BLaER1 (cell line): ENCODE data around the gene NDNF.

Source experiments
- H3K27ac ChIP-seq: shearing (Covaris generic); formaldehyde crosslinking; 2 replicates; pipeline ENCODE4 v1.8.1; 2022
- H3K27me3 ChIP-seq: shearing (Covaris generic); formaldehyde crosslinking; 2 replicates; pipeline ENCODE4 v1.8.1; 2022
- H3K36me3 ChIP-seq: shearing (Covaris generic); formaldehyde crosslinking; 2 replicates; pipeline ENCODE4 v1.8.1; 2022
- H3K4me1 ChIP-seq: shearing (Covaris generic); formaldehyde crosslinking; 2 replicates; pipeline ENCODE4 v1.8.1; 2022
- H3K4me2 ChIP-seq: shearing (Covaris generic); formaldehyde crosslinking; 2 replicates; pipeline ENCODE4 v1.8.1; 2022
- H3K4me3 ChIP-seq: shearing (Covaris generic); formaldehyde crosslinking; 2 replicates; pipeline ENCODE4 v1.8.1; 2022
- H3K9ac ChIP-seq: shearing (Covaris generic); formaldehyde crosslinking; 2 replicates; pipeline ENCODE4 v1.8.1; 2022
- H3K9me3 ChIP-seq: shearing (Covaris generic); formaldehyde crosslinking; 2 replicates; pipeline ENCODE4 v1.8.1; 2022
- H4K20me1 ChIP-seq: shearing (Covaris generic); formaldehyde crosslinking; 2 replicates; pipeline ENCODE4 v1.8.1; 2022
- Cebpa-rat ChIP-seq: shearing (Covaris generic); IDR thresholded peaks from 2 replicates; pipeline ENCODE4 v1.8.1; 2022

Gene NDNF, protein sequence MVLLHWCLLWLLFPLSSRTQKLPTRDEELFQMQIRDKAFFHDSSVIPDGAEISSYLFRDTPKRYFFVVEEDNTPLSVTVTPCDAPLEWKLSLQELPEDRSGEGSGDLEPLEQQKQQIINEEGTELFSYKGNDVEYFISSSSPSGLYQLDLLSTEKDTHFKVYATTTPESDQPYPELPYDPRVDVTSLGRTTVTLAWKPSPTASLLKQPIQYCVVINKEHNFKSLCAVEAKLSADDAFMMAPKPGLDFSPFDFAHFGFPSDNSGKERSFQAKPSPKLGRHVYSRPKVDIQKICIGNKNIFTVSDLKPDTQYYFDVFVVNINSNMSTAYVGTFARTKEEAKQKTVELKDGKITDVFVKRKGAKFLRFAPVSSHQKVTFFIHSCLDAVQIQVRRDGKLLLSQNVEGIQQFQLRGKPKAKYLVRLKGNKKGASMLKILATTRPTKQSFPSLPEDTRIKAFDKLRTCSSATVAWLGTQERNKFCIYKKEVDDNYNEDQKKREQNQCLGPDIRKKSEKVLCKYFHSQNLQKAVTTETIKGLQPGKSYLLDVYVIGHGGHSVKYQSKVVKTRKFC

DNA sequence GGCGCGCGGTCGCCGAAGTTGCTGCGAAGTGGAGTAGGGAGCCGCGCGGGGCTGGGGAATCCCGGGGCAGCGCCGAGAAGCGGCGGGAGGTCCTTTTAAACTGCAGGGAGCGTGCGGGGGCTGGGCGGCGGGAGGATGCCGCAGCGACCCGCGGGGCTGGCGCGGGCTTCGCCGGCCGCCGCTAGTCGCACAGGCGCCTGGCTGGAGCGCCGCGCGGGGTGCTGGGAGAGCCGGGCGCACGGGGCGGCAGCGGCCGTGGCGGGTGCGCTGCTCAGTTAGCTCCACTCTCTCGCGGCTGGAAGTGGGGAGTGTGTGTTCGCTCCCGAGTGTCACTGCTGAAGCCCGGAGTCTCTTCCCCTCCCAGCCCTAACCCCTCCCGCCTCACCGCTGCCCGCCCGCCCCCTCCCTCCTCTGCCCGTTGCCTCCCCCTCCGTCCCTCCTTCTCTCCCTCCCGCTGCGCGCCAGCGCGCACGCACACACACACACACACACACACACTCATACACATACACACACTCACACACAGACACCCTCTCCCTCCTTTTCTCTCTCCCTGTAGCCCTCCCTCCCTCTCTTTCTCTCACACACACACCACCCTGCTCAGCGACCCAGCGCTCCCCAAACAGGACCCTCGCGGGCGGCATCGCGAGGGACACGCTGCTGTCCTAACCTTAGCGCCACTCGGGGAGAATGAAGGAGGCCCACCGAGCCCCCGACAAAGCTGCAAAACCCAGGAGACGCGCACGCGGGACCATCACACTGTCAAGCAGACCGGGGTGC, at the start of gene NDNF:
TSS of gene NDNF (minus strand) at position 312 of the 780 bp plus-strand sequence. CDS start 26,698 bp downstream, outside the sequence.
- H3K9me3 ChIP-seq: no peaks in the 10 kb centered on the region
- H3K27me3 ChIP-seq: peaks cover 48% of the 10 kb centered on the region
- H3K4me1 ChIP-seq: peaks cover 9% of the 10 kb centered on the region
- no peak for TF ChIP-seq Cebpa-rat
- H3K4me2 ChIP-seq: peak within 1 kb of the TSS; percentile 96
- H3K4me3 ChIP-seq: peak within 1 kb of the TSS; percentile 71
- H3K27ac ChIP-seq: no peak within 1 kb of the TSS
- H4K20me1 ChIP-seq: peaks cover 9% of the 10 kb centered on the region; the same call in 1 of the 2 replicates
- H3K36me3 ChIP-seq: no peaks in the 10 kb centered on the region
- H3K9ac ChIP-seq: peak within 1 kb of the TSS; percentile 23; the same call in 1 of the 2 replicates

DNA sequence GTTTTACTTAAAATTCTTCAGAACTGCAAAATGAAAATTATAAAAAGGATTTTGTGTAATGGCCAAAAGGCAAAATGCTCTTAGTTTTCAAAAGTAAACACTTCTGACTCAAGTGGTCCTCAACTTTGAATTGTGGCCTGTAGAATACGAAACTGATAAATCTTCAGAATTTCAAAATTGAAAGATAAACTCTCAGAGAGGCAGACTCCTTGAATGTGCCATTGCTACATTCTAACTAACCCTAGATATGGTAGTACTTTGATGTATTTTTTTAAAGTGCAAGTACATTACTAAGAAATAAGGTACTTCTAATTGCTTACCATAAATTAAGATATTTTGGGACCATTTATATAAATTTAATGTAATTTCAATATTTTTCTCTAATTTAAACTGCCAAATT, 47.4 kb upstream of the NDNF start:
- Histone ChIP-seq H3K27me3 (no peaks in the 10 kb centered on the region), H3K9me3 (no peaks in the 10 kb centered on the region), H4K20me1 (no peaks in the 10 kb centered on the region), H3K4me3 (no peak overlapping the region), H3K36me3 (no peaks in the 10 kb centered on the region), H3K4me1 (no peaks in the 10 kb centered on the region), H3K9ac (no peak overlapping the region), H3K4me2 (no peak overlapping the region), H3K27ac (no peak overlapping the region)
- no peak for TF ChIP-seq Cebpa-rat

DNA sequence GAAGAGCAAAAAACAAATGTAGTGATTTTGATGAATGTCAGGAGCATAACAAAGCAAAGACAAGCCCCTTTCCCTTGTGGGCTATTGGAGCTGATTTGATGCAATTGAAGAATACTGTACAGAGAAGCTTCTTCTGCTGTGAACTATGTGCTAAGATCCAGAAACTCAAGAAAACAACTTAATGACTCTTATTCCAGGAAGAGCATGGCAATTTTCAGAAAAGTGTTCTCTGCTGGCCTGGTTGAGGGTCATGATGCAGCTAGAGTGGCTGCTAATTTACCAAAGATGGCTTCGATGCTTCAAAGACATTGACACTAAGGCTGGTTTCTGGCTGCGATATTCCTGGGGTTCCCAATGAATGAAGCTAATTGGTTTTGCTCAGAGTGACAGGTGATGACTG, 46.0 kb upstream of the NDNF start:
- Histone ChIP-seq H3K27me3 (no peaks in the 10 kb centered on the region), H3K4me1 (no peaks in the 10 kb centered on the region), H3K27ac (no peak overlapping the region), H4K20me1 (no peaks in the 10 kb centered on the region), H3K9me3 (no peaks in the 10 kb centered on the region), H3K4me3 (no peak overlapping the region), H3K4me2 (no peak overlapping the region), H3K9ac (no peak overlapping the region), H3K36me3 (no peaks in the 10 kb centered on the region)
- TF ChIP-seq Cebpa-rat: no peak

DNA sequence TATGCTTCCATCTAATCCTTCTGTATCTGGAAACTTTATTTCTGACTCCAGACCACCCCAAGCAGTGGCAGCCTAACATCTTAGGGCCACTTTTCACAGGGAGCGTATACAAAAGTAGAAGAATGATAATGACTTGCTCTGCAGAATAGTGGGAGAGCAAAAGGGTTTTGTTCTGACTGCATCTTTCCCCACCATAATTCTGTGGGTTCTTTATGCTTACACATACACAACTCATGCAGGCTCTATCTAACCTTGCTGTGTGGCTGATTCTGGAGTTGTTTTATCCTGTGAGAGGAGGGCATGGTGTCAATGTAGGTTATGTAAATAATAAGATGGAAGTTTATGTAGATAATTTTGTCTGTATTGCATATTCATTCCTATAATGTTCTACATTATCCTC, 42.4 kb upstream of the NDNF start:
- H3K4me3 ChIP-seq: no peak overlapping the region
- no peaks in the 10 kb centered on the region for H3K36me3 ChIP-seq
- no peak overlapping the region for H3K27ac ChIP-seq
- no peaks in the 10 kb centered on the region for H3K27me3 ChIP-seq
- no peak for TF ChIP-seq Cebpa-rat
- H4K20me1 ChIP-seq: no peaks in the 10 kb centered on the region
- H3K4me2 ChIP-seq: no peak overlapping the region
- H3K9ac ChIP-seq: no peak overlapping the region
- no peaks in the 10 kb centered on the region for H3K9me3 ChIP-seq
- no peaks in the 10 kb centered on the region for H3K4me1 ChIP-seq

DNA sequence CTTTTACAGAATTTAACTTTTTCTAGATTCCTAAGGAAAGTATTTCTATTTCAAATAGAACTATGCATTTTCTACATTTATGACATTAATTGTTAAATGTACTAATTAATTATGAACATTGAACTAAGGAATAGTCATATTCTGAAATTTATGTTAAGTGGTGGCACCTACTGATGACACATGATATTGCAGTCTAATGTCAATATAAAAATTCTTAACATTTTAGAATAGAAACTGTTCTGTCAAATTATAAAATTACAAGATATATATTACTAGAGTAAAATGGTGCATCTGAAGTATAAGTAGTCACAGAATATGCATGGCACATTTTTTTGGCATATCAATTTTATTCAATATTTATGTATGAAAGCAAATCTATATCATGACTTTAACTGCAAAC, 40.2 kb upstream of the NDNF start:
- Histone ChIP-seq H3K27ac (no peak overlapping the region), H3K4me3 (no peak overlapping the region), H3K4me2 (no peak overlapping the region), H3K9me3 (no peaks in the 10 kb centered on the region), H4K20me1 (no peaks in the 10 kb centered on the region), H3K27me3 (no peaks in the 10 kb centered on the region), H3K4me1 (no peaks in the 10 kb centered on the region), H3K9ac (no peak overlapping the region), H3K36me3 (no peaks in the 10 kb centered on the region)
- no peak for TF ChIP-seq Cebpa-rat

DNA sequence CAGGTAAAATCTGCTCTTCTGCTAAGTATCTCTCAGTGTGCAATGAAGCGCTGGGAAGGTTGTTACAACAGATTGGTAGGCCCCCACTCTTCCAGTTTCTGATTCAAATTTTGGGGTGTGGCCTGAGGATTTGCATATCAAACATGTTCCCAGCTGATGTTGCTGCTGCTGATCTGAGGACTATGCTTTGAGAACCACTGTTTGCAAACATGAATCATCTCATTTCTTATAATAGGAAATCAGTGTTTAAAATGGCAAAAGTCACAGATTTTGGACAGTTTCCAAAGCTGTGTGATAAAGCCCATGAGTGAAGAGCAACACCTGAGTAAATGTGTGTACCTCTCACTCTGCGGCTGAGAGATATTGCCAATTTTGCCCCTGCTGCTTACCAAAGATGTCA, 36.2 kb upstream of the NDNF start:
- no peak overlapping the region for H3K4me2 ChIP-seq
- H3K9ac ChIP-seq: no peak overlapping the region
- H3K27me3 ChIP-seq: no peaks in the 10 kb centered on the region
- no peaks in the 10 kb centered on the region for H3K4me1 ChIP-seq
- no peak for TF ChIP-seq Cebpa-rat
- no peak overlapping the region for H3K4me3 ChIP-seq
- no peaks in the 10 kb centered on the region for H3K36me3 ChIP-seq
- H3K27ac ChIP-seq: no peak overlapping the region
- no peaks in the 10 kb centered on the region for H3K9me3 ChIP-seq
- H4K20me1 ChIP-seq: no peaks in the 10 kb centered on the region

DNA sequence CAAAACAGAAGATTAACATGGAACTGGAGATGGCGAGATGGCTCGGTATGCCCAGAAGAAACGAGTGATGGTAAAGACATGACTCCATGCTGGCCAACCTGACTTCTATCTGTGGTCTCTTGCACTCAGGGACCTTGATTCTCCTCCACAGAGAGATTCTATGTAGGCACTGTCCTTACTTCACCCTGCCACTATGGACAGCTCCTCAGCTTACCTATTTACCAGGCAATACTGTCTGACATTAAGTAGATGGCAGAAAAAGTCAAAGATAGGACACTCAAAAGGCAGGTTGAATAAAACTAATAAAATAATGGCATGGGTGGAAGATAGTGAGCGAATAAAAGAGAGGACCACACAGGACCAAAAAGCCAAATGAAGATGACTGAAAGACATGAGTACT, 35.2 kb upstream of the NDNF start:
- no peak overlapping the region for H3K27ac ChIP-seq
- no peaks in the 10 kb centered on the region for H3K36me3 ChIP-seq
- H3K9ac ChIP-seq: no peak overlapping the region
- no peaks in the 10 kb centered on the region for H4K20me1 ChIP-seq
- H3K4me2 ChIP-seq: no peak overlapping the region
- H3K4me1 ChIP-seq: no peaks in the 10 kb centered on the region
- no peaks in the 10 kb centered on the region for H3K9me3 ChIP-seq
- no peak for TF ChIP-seq Cebpa-rat
- no peaks in the 10 kb centered on the region for H3K27me3 ChIP-seq
- H3K4me3 ChIP-seq: no peak overlapping the region

DNA sequence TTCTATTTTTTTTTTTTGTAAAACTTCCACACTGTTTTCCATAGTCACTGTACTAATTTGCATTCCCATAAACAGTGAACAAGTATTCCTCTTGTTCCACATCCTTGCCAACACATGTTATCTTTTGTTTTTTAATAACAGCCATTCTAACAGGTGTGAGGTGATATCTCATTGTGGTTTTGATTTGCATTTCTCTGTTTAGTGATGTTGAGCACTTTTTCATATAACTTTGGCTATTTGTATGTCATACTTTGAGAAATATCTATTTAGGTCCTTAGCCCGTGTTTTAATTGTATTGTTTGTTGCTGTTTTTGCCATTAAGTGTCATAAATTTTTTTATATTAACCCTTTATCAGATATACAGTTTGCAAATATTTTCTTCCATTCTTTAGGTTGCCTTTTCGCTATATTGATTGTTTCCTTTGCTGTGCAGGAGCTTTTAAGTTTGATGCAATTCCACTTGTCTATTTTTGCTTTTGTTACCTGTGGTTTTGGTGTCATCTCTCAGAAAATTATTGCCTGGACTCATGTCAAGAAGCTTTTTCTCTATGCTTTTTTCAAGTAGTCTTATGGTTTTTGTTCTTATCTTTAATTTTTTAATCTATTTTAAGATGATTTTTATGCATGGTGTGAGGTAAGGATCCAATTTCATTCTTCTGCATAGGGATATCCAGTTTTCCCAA, 27.9 kb upstream of the NDNF start:
- no peak overlapping the region for H3K4me2 ChIP-seq
- no peaks in the 10 kb centered on the region for H3K4me1 ChIP-seq
- no peak overlapping the region for H3K9ac ChIP-seq
- H3K4me3 ChIP-seq: no peak overlapping the region
- no peaks in the 10 kb centered on the region for H3K36me3 ChIP-seq
- no peaks in the 10 kb centered on the region for H4K20me1 ChIP-seq
- no peak for TF ChIP-seq Cebpa-rat
- no peaks in the 10 kb centered on the region for H3K27me3 ChIP-seq
- H3K27ac ChIP-seq: no peak overlapping the region
- no peaks in the 10 kb centered on the region for H3K9me3 ChIP-seq

DNA sequence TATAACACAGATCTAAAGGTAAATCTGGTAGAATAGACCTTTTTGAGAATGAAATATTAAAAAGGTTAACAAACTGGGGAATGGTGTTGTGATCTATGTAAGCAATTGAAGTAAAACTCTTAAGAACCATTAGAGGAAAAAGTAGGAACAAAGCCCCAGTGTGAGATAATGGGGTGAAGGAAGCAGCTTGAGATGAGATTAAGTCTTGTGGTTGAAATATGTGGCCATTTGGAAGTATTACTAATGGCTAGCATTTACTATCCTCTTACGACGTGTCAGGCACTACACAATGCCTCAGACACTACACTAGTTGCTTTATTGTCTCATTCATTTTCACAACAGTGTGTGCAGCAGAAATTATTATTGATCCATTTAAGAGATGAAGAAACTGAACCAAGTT, 25.9 kb upstream of the NDNF start:
- Histone ChIP-seq H3K4me1 (no peaks in the 10 kb centered on the region), H3K27me3 (no peaks in the 10 kb centered on the region), H3K36me3 (no peaks in the 10 kb centered on the region), H4K20me1 (no peaks in the 10 kb centered on the region), H3K4me3 (no peak overlapping the region), H3K9me3 (no peaks in the 10 kb centered on the region), H3K27ac (no peak overlapping the region), H3K9ac (no peak overlapping the region), H3K4me2 (no peak overlapping the region)
- TF ChIP-seq Cebpa-rat: no peak
